GM19099 (cell line): ENCODE measurements around the gene THOC1.

Experiments used
- POLR2A ChIP-seq: IDR thresholded peaks from 3 replicates; pipeline ENCODE4 v1.6.1; 2011; ENCODE audit warnings: low read depth; ENCODE audit not compliant: insufficient read length; ENCODE audit errors: extremely low read depth

The THOC1 gene

GRCh38 chr18:267688-268552, at the start of gene THOC1:
TSS of gene THOC1 (minus strand) at chr18:268047. CDS start at chr18:268019, 28 bp downstream.
- peak; percentile 95 for TF ChIP-seq POLR2A

GRCh38 chr18:317618-318017, 49.8 kb upstream of the THOC1 start:
- TF ChIP-seq POLR2A, result no peak

- no peak for TF ChIP-seq POLR2A
Measured at GRCh38 chr18:316393-316792, 48.5 kb upstream of the THOC1 start.

- TF ChIP-seq POLR2A, result no peak
Measured at GRCh38 chr18:313931-314330, 46.1 kb upstream of the THOC1 start.

GRCh38 chr18:312415-312814, 44.6 kb upstream of the THOC1 start:
- no peak for TF ChIP-seq POLR2A

GRCh38 chr18:310042-310441, 42.2 kb upstream of the THOC1 start:
- TF ChIP-seq POLR2A, result no peak

GRCh38 chr18:306608-307255, 38.9 kb upstream of the THOC1 start:
- no peak for TF ChIP-seq POLR2A

- no peak for TF ChIP-seq POLR2A
Measured at GRCh38 chr18:305003-305501, 37.2 kb upstream of the THOC1 start.

GRCh38 chr18:303607-304006, 35.8 kb upstream of the THOC1 start:
- no peak for TF ChIP-seq POLR2A

- no peak for TF ChIP-seq POLR2A
Measured at GRCh38 chr18:303011-303410, 35.2 kb upstream of the THOC1 start.

- TF ChIP-seq POLR2A, result no peak
Measured at GRCh38 chr18:302097-302496, 34.2 kb upstream of the THOC1 start.

GRCh38 chr18:297936-298335, 30.1 kb upstream of the THOC1 start:
- no peak for TF ChIP-seq POLR2A

GRCh38 chr18:295756-296490, 28.1 kb upstream of the THOC1 start:
- no peak for TF ChIP-seq POLR2A

GRCh38 chr18:294566-294965, 26.7 kb upstream of the THOC1 start:
- no peak for TF ChIP-seq POLR2A

- no peak for TF ChIP-seq POLR2A
Measured at GRCh38 chr18:293536-293935, 25.7 kb upstream of the THOC1 start.
